ENCODE results near the gene RAE1.
"Not testable (repeated sequence)": the region's sequence is repeated elsewhere in the genome, so short reads cannot be mapped to it uniquely, and the experiment has no call there.

The RAE1 gene

GRCh38 chr20:57417051-57417689 is 66.1 kb downstream of the RAE1 start:
- no peak for DNase-seq

- DNase-seq: no peak
These were observed 67.0 kb downstream of the RAE1 start for GRCh38 chr20:57417830-57418780.

- DNase-seq: not testable (repeated sequence)
These were observed 68.4 kb downstream of the RAE1 start for GRCh38 chr20:57419479-57419878.

DNA sequence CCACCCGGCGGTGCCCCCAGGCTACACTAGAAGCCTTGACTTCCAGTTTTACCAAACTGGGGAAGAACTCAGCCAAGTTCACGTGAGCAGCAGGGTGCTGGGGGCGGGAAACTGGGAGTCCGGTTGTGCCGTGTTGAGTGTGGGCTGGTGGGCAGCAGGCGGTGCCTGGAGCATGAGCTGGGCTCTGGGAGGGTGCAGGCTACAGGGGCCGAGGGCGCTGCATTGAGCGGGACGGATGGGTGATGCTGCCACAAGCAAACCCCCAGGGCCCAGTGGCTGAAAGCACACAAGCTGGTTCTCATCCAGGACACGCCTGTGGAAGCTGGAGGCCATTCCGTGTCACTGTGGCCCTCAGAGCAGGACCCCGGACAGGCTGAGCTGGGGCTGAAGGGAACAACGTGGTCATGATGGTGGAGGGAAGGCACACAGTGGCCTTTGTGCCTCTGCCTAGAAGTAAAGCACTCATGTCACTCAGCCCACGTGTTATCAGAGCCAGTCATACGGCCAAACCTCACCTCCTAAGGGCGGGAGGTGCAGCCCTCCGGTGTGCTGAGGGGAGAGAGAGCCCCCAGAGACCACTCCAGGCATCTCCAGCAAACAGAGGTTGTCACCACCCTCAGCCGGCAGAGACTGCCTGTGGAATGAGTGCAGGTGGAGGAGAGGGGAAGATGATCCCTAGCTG is 69.7 kb downstream of the RAE1 start:
- no peak for DNase-seq

DNA sequence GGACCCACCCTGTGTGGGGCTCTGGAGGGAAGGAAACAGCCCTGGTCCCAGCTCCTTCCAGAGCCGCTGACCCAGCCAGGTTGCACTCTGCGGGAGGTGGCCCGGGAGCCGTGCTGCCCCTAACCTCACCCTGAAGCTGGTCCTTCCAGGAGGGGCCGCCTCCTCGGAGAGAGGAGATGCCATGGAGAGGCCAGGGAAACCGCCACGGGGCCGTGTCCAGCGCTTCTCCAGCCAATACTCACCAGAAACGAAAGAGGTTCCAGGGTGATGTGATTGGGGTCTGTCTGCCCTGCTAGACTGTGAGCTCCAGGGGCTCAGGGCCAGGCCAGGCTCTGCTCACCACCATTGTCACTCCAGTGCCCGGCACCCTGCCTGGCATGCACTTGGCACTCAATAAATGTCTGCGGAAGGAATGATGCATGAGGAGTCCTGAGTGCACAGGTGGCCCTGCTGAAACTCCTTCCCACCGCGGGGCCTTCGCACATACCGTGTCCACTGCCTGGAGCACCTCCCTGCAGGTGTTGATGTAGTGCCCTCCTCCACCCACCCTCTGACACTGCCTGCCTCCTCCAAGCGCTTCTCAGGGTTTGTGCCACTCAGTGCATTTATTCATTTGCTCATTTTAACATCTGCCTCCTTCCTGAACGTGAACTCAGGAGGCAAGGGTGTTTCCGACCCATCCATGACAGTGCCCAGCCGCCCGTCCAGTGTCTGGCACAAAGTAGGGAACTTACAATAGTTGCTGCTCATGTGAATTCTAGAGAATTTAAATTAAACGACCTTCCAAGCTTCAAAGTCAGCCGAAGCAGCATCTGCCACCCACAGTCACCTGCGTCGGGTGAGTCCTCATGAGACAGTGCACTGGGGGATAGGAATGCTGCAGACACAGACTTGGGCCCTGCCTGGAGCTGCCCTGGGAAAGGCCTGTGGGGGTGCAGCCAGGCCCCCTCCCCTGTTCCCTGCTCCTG is 70.5 kb downstream of the RAE1 start:
- no peak for DNase-seq

DNA sequence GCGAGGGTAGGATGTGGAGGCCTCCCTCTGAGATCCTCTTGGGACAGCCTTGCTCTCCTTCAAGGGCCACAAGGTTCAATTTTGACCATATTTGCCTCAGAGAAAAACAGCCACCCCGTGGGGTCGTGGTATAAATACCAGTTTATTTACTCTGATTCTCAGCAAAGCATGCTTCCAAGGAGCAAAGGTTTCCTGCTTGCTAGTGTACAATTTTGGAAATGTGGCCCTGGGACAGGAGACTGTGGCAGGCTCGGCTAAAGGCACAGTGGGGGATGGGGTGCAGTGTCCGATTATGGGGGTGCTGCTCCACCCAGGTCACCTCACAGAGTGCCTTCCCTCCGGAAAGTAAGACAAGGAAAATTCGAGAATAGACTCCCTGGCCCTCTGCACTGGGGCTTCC is 71.2 kb downstream of the RAE1 start:
- no peak for DNase-seq

DNA sequence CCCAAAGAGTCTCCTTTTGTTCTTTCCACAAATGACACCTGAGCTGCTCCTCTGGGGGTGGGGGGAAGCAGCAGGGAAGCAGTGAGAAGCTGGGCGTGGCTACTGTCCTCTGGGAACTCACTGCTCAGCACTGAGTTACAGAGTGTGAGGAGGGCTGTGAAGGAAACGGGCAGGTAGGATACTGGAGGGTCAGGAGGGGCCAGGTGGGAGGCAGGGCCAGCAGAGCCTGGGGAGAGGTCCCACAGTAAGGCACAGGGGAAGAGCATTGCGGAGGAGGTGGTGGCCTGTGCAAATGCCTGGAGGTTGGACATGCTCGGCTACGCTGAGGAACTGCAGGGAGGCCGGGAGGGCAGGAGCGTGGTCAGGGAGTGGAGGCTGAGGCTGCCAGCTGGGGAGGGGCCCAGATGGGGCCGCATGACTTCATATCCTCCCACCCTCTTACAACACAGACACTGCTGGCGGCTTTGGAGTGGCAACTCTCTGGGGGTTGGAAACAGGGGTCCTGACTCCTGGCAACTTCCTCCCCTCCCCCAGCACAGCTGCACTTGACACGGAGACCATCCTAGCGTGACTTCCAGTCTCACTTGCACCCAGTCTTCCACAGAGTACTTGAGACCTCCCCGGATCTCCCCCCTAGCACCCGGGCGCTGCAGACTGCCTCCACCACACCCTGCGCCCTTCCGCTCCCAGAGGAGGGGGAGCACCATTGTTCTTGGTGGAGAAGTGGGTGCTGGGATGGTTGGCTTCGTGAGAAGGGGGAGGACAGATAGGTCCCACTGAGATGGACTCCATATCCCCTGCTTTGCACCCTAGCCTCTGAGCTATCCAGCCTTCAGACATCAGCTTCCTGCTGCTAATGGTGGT is 74.3 kb downstream of the RAE1 start:
- no peak for DNase-seq

DNA sequence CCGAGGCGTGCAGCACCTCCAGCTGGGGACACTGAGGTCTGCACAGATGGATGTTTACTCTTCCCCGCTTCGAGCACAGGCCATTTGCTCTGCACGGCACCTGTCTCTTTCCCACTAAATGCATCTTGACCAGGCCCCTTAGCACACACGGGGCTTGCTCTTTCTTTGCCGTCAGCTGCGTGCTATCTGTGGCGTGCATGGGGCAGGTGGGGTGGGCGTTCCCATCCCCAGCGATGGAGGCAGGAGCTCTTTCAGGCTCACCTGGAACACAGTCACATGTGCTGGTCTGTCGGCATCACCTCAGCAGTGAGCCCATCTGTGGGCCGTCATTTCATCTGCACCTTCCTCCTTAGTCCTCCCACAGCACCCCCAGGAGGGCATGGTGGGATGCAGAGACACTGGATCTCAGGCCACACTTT is 75.2 kb downstream of the RAE1 start:
- DNase-seq: no peak

DNA sequence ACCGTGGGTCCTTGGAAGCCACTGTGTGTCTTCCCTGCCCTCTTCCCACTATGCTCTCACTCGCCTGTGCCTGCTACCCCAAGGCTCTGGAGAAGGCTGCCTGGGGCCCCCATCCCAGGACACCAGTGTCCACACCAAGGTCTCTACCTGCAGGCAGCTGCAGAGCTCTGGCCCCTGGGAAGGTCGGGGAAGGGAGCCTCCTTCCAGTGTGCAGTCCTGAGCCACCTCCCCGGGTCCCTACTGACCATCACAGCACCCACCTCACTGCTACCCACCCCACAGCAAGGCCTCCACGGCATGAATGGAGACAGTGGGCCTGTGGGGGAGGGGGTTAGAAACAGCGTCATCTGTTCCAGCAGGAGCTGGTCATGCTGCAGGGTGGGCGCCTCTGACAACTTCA is 75.8 kb downstream of the RAE1 start:
- DNase-seq: no peak

GRCh38 chr20:57428324-57429158 is 77.5 kb downstream of the RAE1 start:
- DNase-seq: no peak
